Activated naive CD4-positive, alpha-beta T cell treated with anti-CD3 and anti-CD28 coated beads for 36 hours (primary cell): Measurements from ENCODE around the gene SLC12A5. TPM values are rescaled to one million over a fixed set of nuclear protein-coding genes. Genes with fewer than 3 reads are reported as not detected.
"Not testable (repeated sequence)": the region's sequence is repeated elsewhere in the genome, so short reads cannot be mapped to it uniquely, and the experiment has no call there.

Experiments
- CTCF ChIA-PET: fragments of 350-600 bp; sonication (Branson Sonifier 250); formaldehyde crosslinking; loops from one replicate; lab custom pipeline; 2021; ENCODE audit warnings: antibody characterized with exemption; lab: Charles Lee
- DNase-seq: peaks from one replicate; pipeline ENCODE4 v3.0.0-alpha.2; 2020
- H3K27ac Mint-ChIP-seq: one replicate; pipeline ENCODE4 v1.8.0; 2021; ENCODE audit warnings: mild to moderate bottlenecking, mixed read lengths
- H3K27me3 Mint-ChIP-seq: one replicate; pipeline ENCODE4 v1.8.0; 2021; ENCODE audit warnings: low read depth, mixed read lengths
- H3K36me3 Mint-ChIP-seq: one replicate; pipeline ENCODE4 v1.8.0; 2021; ENCODE audit warnings: low read depth, mixed read lengths
- H3K4me1 Mint-ChIP-seq: one replicate; pipeline ENCODE4 v1.8.0; 2021; ENCODE audit warnings: low read depth, mixed read lengths
- H3K4me3 Mint-ChIP-seq: one replicate; pipeline ENCODE4 v1.8.0; 2021; ENCODE audit warnings: mild to moderate bottlenecking, moderate library complexity, mixed read lengths
- H3K9me3 Mint-ChIP-seq: one replicate; pipeline ENCODE4 v1.8.0; 2021; ENCODE audit warnings: mixed read lengths
- intact Hi-C: fragments of 100-400 bp; cut with micrococcal nuclease; formaldehyde crosslinking; loops from one replicate; pipeline ENCODE4 v1.15.1; 2023
- total RNA-seq, 2 experiments: library from RNA; stranded (reverse); gene quantifications; one replicate each; pipeline ENCODE4 v1.2.3, GENCODE V29; 2021

The SLC12A5 gene
- total RNA-seq, 2 experiments from 2014 or later, result not detected

GRCh38 chr20:46089167-46089416 is 60.1 kb downstream of the SLC12A5 start:
- no peaks in the 10 kb centered on the region for H3K27me3 Mint-ChIP-seq

GRCh38 chr20:46089417-46090388 is 60.7 kb downstream of the SLC12A5 start, which contains the start of gene NCOA5:
Gene NCOA5 (minus strand): TSS chr20:46089962. CDS start chr20:46079424, 10,538 bp downstream.
- Mint-ChIP-seq H3K4me3 (peak within 1 kb of the TSS; percentile 86), H3K9me3 (no peaks in the 10 kb centered on the region)
- CTCF ChIA-PET, result interaction anchor here (1.8 to 2.2 kb wide), 2 partner anchors 77 to 120 kb away, joined by 6 to 9 read pairs; no protein-coding TSS in a partner anchor

More at GRCh38 chr20:46089167-46089416, 60.1 kb downstream of the SLC12A5 start:
- CTCF ChIA-PET, result interaction anchor here (0.9 to 2.2 kb wide), 7 partner anchors 9 to 290 kb away, joined by 3 to 9 read pairs (median 4); no protein-coding TSS in a partner anchor
- peaks cover 2% of the 10 kb centered on the region for H3K36me3 Mint-ChIP-seq
- peaks cover 53% of the 10 kb centered on the region for H3K4me1 Mint-ChIP-seq
- intact Hi-C loops, result loop anchor here (1.0 kb wide), 5 partner anchors 67 to 317 kb away; partner anchors contain the start of gene ELMO2
- peak overlapping the region; percentile 77 for H3K27ac Mint-ChIP-seq
- H3K4me3 Mint-ChIP-seq, result peak overlapping the region; percentile 86
- DNase-seq, result peak; percentile 65
- no peaks in the 10 kb centered on the region for H3K9me3 Mint-ChIP-seq

GRCh38 chr20:46091622-46092535 is 62.9 kb downstream of the SLC12A5 start:
- CTCF ChIA-PET, H3K9me3 Mint-ChIP-seq, intact Hi-C loops, H3K4me3 Mint-ChIP-seq, DNase-seq, H3K36me3 Mint-ChIP-seq, H3K27me3 Mint-ChIP-seq, H3K27ac Mint-ChIP-seq: not testable (repeated sequence)
- peaks cover 26% of the 10 kb centered on the region for H3K4me1 Mint-ChIP-seq

More at GRCh38 chr20:46089417-46090388, 60.7 kb downstream of the SLC12A5 start, which contains the start of gene NCOA5:
- Mint-ChIP-seq H3K27ac (peak within 1 kb of the TSS; percentile 77), H3K4me1 (peaks cover 47% of the 10 kb centered on the region), H3K36me3 (peaks cover 2% of the 10 kb centered on the region), H3K27me3 (no peaks in the 10 kb centered on the region)
- intact Hi-C loops, result loop anchor here (1.0 kb wide), 6 partner anchors 67 to 317 kb away; partner anchors contain the start of genes ELMO2 and ZNF335
- DNase-seq, result peak; percentile 96

- CTCF ChIA-PET, result no interaction called here
- peaks cover 2% of the 10 kb centered on the region for H3K27me3 Mint-ChIP-seq
- intact Hi-C loops, result no loop called here
- DNase-seq, result no peak
- H3K27ac Mint-ChIP-seq, result no peak overlapping the region
- peaks cover 10% of the 10 kb centered on the region for H3K4me1 Mint-ChIP-seq
- no peak overlapping the region for H3K4me3 Mint-ChIP-seq
- H3K36me3 Mint-ChIP-seq, result no peaks in the 10 kb centered on the region
- H3K9me3 Mint-ChIP-seq, result no peaks in the 10 kb centered on the region
These were observed 64.5 kb downstream of the SLC12A5 start for GRCh38 chr20:46093531-46093930.

- Mint-ChIP-seq H3K4me3 (no peak overlapping the region), H3K27me3 (peaks cover 30% of the 10 kb centered on the region), H3K27ac (no peak overlapping the region), H3K36me3 (no peaks in the 10 kb centered on the region), H3K9me3 (no peaks in the 10 kb centered on the region), H3K4me1 (no peaks in the 10 kb centered on the region)
- CTCF ChIA-PET, result interaction anchor here (1.2 kb wide), 1 partner anchor 26 kb away, joined by 3 read pairs; no protein-coding TSS in a partner anchor
- intact Hi-C loops, result no loop called here
- peak; percentile 16 for DNase-seq
These were observed 70.7 kb downstream of the SLC12A5 start for GRCh38 chr20:46099491-46100287.

GRCh38 chr20:46100444-46100843 is 71.4 kb downstream of the SLC12A5 start:
- intact Hi-C loops, DNase-seq, H3K4me3 Mint-ChIP-seq, H3K27ac Mint-ChIP-seq, H3K36me3 Mint-ChIP-seq, H3K9me3 Mint-ChIP-seq, H3K4me1 Mint-ChIP-seq, CTCF ChIA-PET: not testable (repeated sequence)
- peaks cover 31% of the 10 kb centered on the region for H3K27me3 Mint-ChIP-seq

- intact Hi-C loops, result no loop called here
- Mint-ChIP-seq H3K9me3 (no peaks in the 10 kb centered on the region), H3K4me3 (no peak overlapping the region), H3K27me3 (peaks cover 34% of the 10 kb centered on the region), H3K4me1 (no peaks in the 10 kb centered on the region), H3K27ac (no peak overlapping the region), H3K36me3 (no peaks in the 10 kb centered on the region)
- no peak for DNase-seq
- CTCF ChIA-PET, result no interaction called here
These were observed 72.0 kb downstream of the SLC12A5 start for GRCh38 chr20:46100988-46101387.

GRCh38 chr20:46101957-46102356 is 72.9 kb downstream of the SLC12A5 start:
- Mint-ChIP-seq H3K4me1 (no peaks in the 10 kb centered on the region), H3K27me3 (peaks cover 39% of the 10 kb centered on the region), H3K9me3 (no peaks in the 10 kb centered on the region), H3K36me3 (no peaks in the 10 kb centered on the region), H3K27ac (no peak overlapping the region), H3K4me3 (no peak overlapping the region)
- intact Hi-C loops, result no loop called here
- no peak for DNase-seq
- CTCF ChIA-PET, result interaction anchor here (0.7 kb wide), 2 partner anchors 22 to 303 kb away, joined by 3 read pairs; no protein-coding TSS in a partner anchor

GRCh38 chr20:46102940-46103339 is 73.9 kb downstream of the SLC12A5 start:
- no peak for DNase-seq
- Mint-ChIP-seq H3K27me3 (peaks cover 41% of the 10 kb centered on the region), H3K27ac (no peak overlapping the region), H3K36me3 (no peaks in the 10 kb centered on the region), H3K9me3 (no peaks in the 10 kb centered on the region), H3K4me1 (no peaks in the 10 kb centered on the region), H3K4me3 (no peak overlapping the region)
- intact Hi-C loops, result no loop called here
- CTCF ChIA-PET, result interaction anchor here (0.7 kb wide), 1 partner anchor 304 kb away, joined by 3 read pairs; no protein-coding TSS in a partner anchor

GRCh38 chr20:46104262-46104661 is 75.2 kb downstream of the SLC12A5 start:
- no peaks in the 10 kb centered on the region for H3K36me3 Mint-ChIP-seq
- intact Hi-C loops, result no loop called here
- no peak for DNase-seq
- no peak overlapping the region for H3K4me3 Mint-ChIP-seq
- H3K27ac Mint-ChIP-seq, result no peak overlapping the region
- peaks cover 3% of the 10 kb centered on the region for H3K4me1 Mint-ChIP-seq
- no peaks in the 10 kb centered on the region for H3K9me3 Mint-ChIP-seq
- H3K27me3 Mint-ChIP-seq, result peaks cover 40% of the 10 kb centered on the region
- CTCF ChIA-PET, result interaction anchor here (0.9 kb wide), 1 partner anchor 90 kb away, joined by 3 read pairs; no protein-coding TSS in a partner anchor

GRCh38 chr20:46107061-46107460 is 78.0 kb downstream of the SLC12A5 start:
- CTCF ChIA-PET, result interaction anchor here (0.6 to 1.4 kb wide), 3 partner anchors 25 to 189 kb away, joined by 3 to 6 read pairs (median 5); no protein-coding TSS in a partner anchor
- Mint-ChIP-seq H3K4me1 (peaks cover 7% of the 10 kb centered on the region), H3K27ac (no peak overlapping the region), H3K36me3 (no peaks in the 10 kb centered on the region), H3K9me3 (no peaks in the 10 kb centered on the region), H3K4me3 (no peak overlapping the region), H3K27me3 (peaks cover 32% of the 10 kb centered on the region)
- no peak for DNase-seq
- intact Hi-C loops, result no loop called here
